Measurements from ENCODE around the gene NRN1L.
"Not testable (repeated sequence)": the region's sequence is repeated elsewhere in the genome, so short reads cannot be mapped to it uniquely, and the experiment has no call there.

Gene NRN1L

DNA sequence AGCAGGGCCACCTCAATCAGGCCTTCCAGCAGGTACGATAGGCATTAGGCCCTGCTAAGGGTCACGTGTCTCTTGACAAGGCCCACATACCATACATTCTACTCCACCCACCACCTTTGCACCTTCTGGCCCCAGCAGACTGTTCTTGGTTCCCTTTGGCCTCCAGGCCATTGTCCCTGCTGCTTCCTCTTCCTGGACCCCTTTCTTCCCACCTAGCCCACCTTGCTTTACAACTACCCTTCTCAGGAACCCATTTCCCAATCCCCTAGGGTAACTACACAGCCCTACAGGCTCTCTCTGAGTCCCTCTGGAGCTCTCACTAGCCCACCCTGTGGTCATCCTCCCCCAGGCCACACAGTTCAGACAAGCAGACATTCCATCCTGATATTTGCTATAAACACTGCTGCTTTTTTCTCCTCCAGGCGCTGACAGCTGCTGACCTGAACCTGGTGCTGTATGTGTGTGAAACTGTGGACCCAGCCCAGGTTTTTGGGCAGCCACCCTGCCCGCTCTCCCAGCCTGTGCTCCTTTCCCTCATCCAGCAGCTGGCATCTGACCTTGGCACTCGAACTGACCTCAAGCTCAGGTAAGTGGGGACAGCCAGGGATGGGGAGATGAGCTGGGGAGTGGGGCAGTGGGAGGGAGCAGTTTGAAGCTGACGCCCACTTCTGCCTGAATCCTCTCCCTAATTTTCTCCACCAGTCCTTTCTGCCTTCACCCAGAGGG lies 1.4 kb upstream of the NRN1L start:
- no peak for DNase-seq

GRCh38 chr16:67883872-67884261 lies 818 bp upstream of the NRN1L start:
- DNase-seq: peak; percentile 77

- DNase-seq: no peak
These were observed 860 bp downstream of the NRN1L start for GRCh38 chr16:67885545-67885944.

GRCh38 chr16:67885976-67886375 lies 1.3 kb downstream of the NRN1L start:
- no peak for DNase-seq

DNA sequence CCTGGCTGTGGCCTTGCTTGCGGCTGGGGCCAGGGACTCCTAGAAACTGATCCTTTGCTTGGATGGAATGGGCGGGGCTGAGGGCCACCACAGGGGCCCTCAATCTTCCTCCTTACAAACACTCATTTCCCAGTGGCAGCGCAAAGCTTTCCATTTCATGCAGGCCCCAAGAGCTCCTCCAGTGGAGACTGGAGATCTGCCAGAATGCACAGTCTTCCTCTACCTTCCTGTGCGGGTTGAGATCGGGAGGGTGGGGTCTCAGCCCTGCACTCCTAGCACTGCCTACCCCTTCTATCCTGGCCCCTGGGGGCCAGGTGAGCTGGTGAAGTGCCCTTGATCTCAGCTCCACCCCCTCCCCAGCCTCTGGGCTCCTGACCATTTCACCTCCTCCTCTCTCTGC lies 1.7 kb downstream of the NRN1L start:
- no peak for DNase-seq

- DNase-seq: no peak
These were observed 3.6 kb downstream of the NRN1L start for GRCh38 chr16:67888331-67888730.

DNA sequence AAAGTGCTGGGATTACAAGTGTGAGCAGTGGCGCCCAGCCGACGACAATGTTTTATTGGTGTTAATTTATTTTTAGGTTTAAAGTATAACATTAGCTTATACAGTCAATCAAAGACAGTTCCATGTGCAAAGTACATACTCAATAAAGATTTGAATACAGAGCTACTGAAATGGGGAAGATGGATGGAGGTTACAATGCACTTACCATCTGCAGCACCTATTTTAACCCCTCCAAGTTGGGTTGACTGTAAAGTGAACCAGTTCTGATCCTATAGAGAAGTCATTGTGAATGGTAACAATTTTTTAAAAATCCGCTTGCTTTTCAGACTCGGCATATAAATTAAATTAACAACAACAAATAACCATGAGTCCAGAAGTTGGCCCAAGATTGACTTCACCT lies 7.7 kb downstream of the NRN1L start:
- DNase-seq: no peak

- peak; percentile 94 for DNase-seq
These were observed 8.4 kb downstream of the NRN1L start, which contains the start of gene PSKH1 for GRCh38 chr16:67892899-67893742. TSS of gene PSKH1 (plus strand) at chr16:67893254. CDS start at chr16:67908750, 15,496 bp downstream.

DNA sequence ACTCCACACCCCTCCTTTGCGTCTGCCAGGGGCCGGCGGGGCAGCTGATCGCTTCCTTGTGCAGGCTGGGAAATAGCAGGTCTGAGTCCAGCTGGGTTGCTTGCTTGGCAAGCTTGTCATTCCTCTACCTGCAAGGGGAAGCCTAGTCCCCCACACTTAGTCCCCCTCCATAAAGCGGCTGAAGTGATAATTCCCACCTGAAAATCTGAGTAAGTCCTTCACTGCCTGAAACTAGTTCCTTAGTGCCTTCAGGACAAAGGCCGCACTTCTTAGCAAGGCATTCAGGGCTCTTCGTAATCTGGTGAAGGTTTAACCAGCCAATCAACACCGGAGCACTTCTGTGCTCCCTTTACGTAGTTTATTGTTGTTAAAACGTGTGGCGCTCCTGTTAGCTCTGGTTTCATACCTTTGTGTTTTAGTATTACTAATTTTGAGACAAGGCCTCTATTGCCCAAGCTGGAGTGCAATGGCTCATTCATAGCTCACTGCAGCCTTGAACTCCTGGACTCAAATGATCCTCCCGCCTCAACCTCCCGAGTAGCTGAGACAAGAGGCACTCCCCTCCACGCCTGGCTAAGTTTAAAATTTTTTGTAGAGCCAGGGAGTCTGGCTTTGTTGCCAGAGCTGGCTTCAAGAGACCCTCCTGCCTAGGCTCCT lies 9.2 kb downstream of the NRN1L start:
- no peak for DNase-seq

DNA sequence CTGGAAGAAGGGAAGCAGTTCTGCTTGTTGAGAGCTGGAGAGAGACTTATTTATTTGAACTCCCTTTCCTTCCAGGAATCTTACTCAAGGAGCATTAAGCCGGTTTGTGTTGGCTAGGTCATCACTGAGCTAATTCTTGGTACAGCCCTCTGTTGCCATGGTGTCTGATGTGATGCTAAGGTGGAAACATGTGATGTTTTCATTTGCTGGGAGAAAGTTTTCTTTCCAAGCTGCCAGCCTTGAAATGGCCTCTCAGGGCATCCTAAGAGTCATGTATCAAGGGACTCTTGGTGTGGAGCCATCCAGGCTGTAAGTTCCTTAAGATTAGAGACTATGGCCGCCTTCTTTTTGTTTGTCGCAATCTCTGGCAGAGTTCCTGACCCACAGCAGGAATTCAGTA lies 12.5 kb downstream of the NRN1L start:
- DNase-seq: no peak

- no peak for DNase-seq
These were observed 17.0 kb downstream of the NRN1L start for GRCh38 chr16:67901734-67902133.

DNA sequence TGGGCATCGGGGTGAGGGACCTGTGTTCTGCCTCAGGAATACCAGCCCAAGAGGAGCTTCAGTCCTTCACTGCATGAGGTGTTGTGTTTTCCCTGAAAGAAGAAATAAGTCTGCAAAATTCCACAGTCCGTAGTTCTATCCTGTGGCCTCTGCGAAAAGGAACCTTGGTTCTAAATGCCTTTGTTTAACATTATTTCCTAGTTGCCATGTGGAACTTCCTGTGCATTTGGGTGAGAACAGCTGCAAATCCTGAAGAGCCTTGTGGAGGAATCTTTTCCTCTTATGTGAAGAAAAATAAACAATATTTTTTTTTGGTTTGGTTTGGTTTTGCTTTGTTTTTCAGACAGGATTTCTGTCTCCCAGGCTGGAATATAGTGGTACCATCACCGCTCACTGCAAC lies 18.1 kb downstream of the NRN1L start:
- no peak for DNase-seq

GRCh38 chr16:67907397-67908180 lies 22.9 kb downstream of the NRN1L start:
- DNase-seq: no peak

DNA sequence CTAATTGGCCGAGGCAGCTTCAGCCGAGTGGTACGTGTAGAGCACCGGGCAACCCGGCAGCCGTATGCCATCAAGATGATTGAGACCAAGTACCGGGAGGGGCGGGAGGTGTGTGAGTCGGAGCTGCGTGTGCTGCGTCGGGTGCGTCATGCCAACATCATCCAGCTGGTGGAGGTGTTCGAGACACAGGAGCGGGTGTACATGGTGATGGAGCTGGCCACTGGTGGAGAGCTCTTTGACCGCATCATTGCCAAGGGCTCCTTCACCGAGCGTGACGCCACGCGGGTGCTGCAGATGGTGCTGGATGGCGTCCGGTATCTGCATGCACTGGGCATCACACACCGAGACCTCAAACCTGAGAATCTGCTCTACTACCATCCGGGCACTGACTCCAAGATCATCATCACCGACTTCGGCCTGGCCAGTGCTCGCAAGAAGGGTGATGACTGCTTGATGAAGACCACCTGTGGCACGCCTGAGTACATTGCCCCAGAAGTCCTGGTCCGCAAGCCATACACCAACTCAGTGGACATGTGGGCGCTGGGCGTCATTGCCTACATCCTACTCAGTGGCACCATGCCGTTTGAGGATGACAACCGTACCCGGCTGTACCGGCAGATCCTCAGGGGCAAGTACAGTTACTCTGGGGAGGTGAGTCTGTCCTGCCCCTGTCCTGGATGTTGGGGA lies 24.5 kb downstream of the NRN1L start:
- no peak for DNase-seq

DNA sequence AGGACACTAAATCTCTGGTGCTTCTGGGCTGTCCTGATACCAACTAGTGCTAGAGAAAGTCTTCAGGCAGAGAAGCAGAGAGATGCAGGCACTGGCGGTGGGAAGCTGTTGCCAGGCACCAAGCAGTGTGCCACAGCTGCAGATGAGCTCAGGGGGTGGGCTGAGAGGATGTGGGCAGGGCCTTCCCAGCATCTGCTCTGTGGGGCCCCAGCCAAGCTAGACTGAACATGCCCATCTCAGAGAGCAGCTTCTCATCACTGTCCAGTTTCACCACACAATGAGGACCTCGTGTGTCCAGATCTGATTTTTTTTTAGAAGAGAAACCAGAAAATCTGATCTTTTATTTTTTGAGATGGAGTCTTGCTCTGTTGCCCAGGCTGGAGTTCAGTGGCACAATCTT lies 25.5 kb downstream of the NRN1L start:
- DNase-seq: no peak

- DNase-seq: no peak
These were observed 30.2 kb downstream of the NRN1L start for GRCh38 chr16:67914758-67915495.

- not testable (repeated sequence) for DNase-seq
These were observed 30.7 kb downstream of the NRN1L start for GRCh38 chr16:67915496-67915769.

DNA sequence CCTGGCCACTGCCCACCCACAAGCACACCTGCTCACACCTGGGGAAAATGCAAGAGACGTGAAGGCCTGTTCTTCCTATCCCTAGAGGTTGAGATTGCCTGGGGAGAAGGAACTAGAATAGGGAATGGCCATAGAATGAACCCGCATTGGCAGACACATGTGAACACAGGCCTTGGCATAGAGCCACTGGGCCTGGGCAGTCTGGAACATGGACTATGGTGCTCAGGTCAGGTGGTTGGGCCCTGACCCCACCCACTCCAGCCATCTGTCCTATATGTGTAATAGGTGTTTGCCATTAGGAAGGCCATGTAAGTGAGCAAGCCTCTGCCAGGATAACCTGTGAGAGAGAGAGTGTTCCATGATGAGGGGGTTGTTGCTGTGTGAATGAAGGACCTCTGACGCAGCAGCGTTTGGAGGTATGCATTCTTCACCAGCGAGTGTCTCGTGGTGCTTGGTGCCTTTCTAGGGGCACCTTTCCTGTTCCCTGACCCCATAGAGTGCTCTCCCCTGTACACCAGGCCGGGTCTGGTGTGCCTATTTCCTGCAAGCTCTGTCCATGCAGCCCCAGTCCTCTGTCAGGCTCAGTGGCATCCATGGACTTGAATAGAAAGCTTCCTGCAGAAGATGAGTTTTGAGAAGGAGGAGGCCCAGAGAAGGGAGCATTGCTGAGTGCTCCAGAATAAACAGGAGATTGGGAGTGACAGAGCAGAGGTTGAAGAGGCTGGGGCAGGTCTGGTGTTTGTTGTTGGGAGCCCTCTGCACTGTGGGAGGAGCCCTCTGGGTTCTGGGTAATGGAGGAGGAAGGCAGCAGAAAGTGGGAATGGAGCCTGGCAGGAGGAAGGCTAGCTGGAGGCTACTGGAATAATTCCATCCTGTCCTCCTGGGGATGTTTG lies 31.4 kb downstream of the NRN1L start:
- DNase-seq: no peak

DNA sequence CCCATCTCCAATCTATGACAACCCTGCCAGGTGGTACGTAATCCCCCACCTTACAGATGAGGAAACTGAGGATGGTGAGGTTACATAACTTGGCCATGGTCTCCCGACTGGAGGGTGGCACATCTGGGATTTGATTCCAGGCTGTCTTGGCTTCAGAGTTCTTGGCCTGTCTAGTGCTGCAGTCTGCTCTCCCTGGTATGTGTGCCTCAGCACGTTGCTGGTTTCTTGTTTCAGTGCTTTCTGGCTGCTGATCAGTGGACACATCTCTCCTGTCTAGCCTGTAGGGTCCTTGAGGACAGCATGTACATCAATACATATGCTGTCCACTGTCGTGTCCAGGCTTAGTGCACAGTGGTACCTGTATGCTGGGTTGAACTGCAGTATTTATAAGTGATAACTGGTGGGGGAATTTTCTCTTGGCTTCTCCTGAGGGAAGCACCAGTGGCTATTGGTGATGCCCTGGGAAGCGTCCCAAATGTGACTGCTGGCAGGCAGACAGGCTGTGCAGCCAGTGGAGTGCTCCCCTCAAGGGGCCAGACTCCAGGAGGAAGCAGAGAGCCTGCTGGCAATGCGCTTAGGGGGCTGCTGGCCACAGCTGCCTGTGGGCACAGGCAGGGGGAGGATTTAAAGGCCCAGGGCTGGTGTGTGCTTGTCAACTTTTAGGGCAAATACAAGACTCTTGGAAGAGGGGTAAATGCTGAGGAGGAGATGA lies 32.6 kb downstream of the NRN1L start:
- no peak for DNase-seq

GRCh38 chr16:67917852-67918236 lies 33.2 kb downstream of the NRN1L start:
- DNase-seq: peak; percentile 57

Data from activated naive CD4-positive, alpha-beta T cell treated with anti-CD3 and anti-CD28 coated beads, Interleukin-2, amount 50 U/mL, for 16 hours (primary cell).